H9 (cell line): ENCODE results near the gene FST. TPM values are rescaled to one million over a fixed set of nuclear protein-coding genes. Genes with fewer than 3 reads are reported as not detected.

Experiments
- DNase-seq: peaks from one replicate; pipeline ENCODE4 v3.0.0-alpha.2; 2017
- H2AFZ ChIP-seq: one replicate; pipeline ENCODE4 v1.6.1; 2013; ENCODE audit warnings: mild to moderate bottlenecking, low read length, control low read depth, moderate library complexity
- H2AK5ac ChIP-seq: 2 replicates; pipeline ENCODE4 v1.6.1; 2013; ENCODE audit warnings: low read length, control low read depth, mixed read lengths; ENCODE audit not compliant: insufficient read length
- H2BK120ac ChIP-seq: one replicate; pipeline ENCODE4 v1.6.1; 2013; ENCODE audit warnings: low read depth, mild to moderate bottlenecking, low read length, control low read depth, inconsistent platforms; ENCODE audit not compliant: poor library complexity, severe bottlenecking
- H2BK12ac ChIP-seq: 2 replicates; pipeline ENCODE4 v1.6.1; 2013; ENCODE audit warnings: low read length, control low read depth, mixed read lengths, low read depth; ENCODE audit not compliant: insufficient read length
- H2BK15ac ChIP-seq: 2 replicates; pipeline ENCODE4 v1.6.1; 2013; ENCODE audit warnings: low read depth, low read length, control low read depth
- H2BK20ac ChIP-seq: one replicate; pipeline ENCODE4 v1.6.1; 2013; ENCODE audit warnings: low read depth, mild to moderate bottlenecking, low read length, control low read depth, inconsistent platforms; ENCODE audit not compliant: poor library complexity, severe bottlenecking
- H2BK5ac ChIP-seq: 2 replicates; pipeline ENCODE4 v1.6.1; 2013; ENCODE audit warnings: low read length, control low read depth, mixed read lengths; ENCODE audit not compliant: insufficient read length
- H3K14ac ChIP-seq: 2 replicates; pipeline ENCODE4 v1.6.1; 2013; ENCODE audit warnings: low read length, control low read depth; ENCODE audit not compliant: insufficient read depth
- H3K18ac ChIP-seq: 2 replicates; pipeline ENCODE4 v1.6.1; 2013; ENCODE audit warnings: low read depth, mild to moderate bottlenecking, mixed read lengths, low read length, control low read depth; ENCODE audit not compliant: insufficient read length
- H3K23ac ChIP-seq: 2 replicates; pipeline ENCODE4 v1.6.1; 2013; ENCODE audit warnings: low read length, control low read depth, mixed read lengths, low read depth; ENCODE audit not compliant: insufficient read length
- H3K23me2 ChIP-seq: 2 replicates; pipeline ENCODE4 v1.6.1; 2013; ENCODE audit warnings: low read depth, mild to moderate bottlenecking, mixed read lengths, low read length, control low read depth; ENCODE audit not compliant: insufficient read length, poor library complexity, severe bottlenecking
- H3K27ac ChIP-seq: 2 replicates; pipeline ENCODE4 v1.5.1; 2013; ENCODE audit warnings: low read length, control low read depth, mixed read lengths, low read depth; ENCODE audit not compliant: insufficient read length
- H3K27me3 ChIP-seq: 2 replicates; pipeline ENCODE4 v1.6.1; 2013; ENCODE audit warnings: low read length, control low read depth, inconsistent platforms; ENCODE audit not compliant: insufficient read depth
- H3K4ac ChIP-seq: 2 replicates; pipeline ENCODE4 v1.6.1; 2013; ENCODE audit warnings: low read depth, mild to moderate bottlenecking, control low read depth, inconsistent platforms, low read length, moderate library complexity
- H3K4me1 ChIP-seq: 2 replicates; pipeline ENCODE4 v1.6.1; 2013; ENCODE audit warnings: low read length, control low read depth, inconsistent platforms; ENCODE audit not compliant: insufficient read depth
- H3K4me2 ChIP-seq: 2 replicates; pipeline ENCODE4 v1.6.1; 2013; ENCODE audit warnings: low read length, control low read depth, mixed read lengths; ENCODE audit not compliant: insufficient read length, insufficient read depth
- H3K56ac ChIP-seq: 2 replicates; pipeline ENCODE4 v1.6.1; 2013; ENCODE audit warnings: low read depth, mild to moderate bottlenecking, mixed read lengths, low read length, control low read depth; ENCODE audit not compliant: insufficient read length
- H3K79me1 ChIP-seq: 2 replicates; pipeline ENCODE4 v1.6.1; 2013; ENCODE audit warnings: low read depth, mild to moderate bottlenecking, moderate library complexity, low read length, control low read depth, inconsistent platforms; ENCODE audit not compliant: insufficient read depth, poor library complexity, severe bottlenecking
- H3K79me2 ChIP-seq: 2 replicates; pipeline ENCODE4 v1.6.1; 2013; ENCODE audit warnings: low read length, control low read depth, inconsistent platforms; ENCODE audit not compliant: insufficient read depth
- H3K9ac ChIP-seq: 2 replicates; pipeline ENCODE4 v1.6.1; 2013; ENCODE audit warnings: low read length, control low read depth, mixed read lengths; ENCODE audit not compliant: insufficient read length; ENCODE audit errors: extremely low read depth
- H3K9me3 ChIP-seq: one replicate; pipeline ENCODE4 v1.6.1; 2013; ENCODE audit warnings: low read depth, low read length, inconsistent platforms; ENCODE audit not compliant: control insufficient read depth
- H3T11ph ChIP-seq: one replicate; pipeline ENCODE4 v1.6.1; 2013; ENCODE audit warnings: mild to moderate bottlenecking, low read length, control low read depth, inconsistent platforms
- H4K20me1 ChIP-seq: one replicate; pipeline ENCODE4 v1.6.1; 2013; ENCODE audit not compliant: control insufficient read depth, insufficient read length, insufficient read depth
- H4K5ac ChIP-seq: 2 replicates; pipeline ENCODE4 v1.6.1; 2013; ENCODE audit warnings: low read depth, mild to moderate bottlenecking, mixed read lengths, low read length, control low read depth; ENCODE audit not compliant: insufficient read length
- H4K8ac ChIP-seq: replicated peaks from 2 replicates; pipeline ENCODE4 v1.6.1; 2013; ENCODE audit warnings: low read length, control low read depth, mixed read lengths, low read depth; ENCODE audit not compliant: insufficient read length
- H4K91ac ChIP-seq: 2 replicates; pipeline ENCODE4 v1.6.1; 2013; ENCODE audit warnings: low read depth, mild to moderate bottlenecking, moderate library complexity, mixed read lengths, low read length, control low read depth; ENCODE audit not compliant: insufficient read length
- H3K27ac Mint-ChIP-seq, 3 experiments: 2 replicates in 2 of 3; 3 replicates in 1 of 3; pipeline ENCODE4 v1.8.0; 2020 to 2021; ENCODE audit warnings: mixed read lengths in 3 of 3, mild to moderate bottlenecking in 1 of 3, moderate library complexity in 1 of 3
- H3K27me3 Mint-ChIP-seq: 2 replicates; pipeline ENCODE4 v1.8.0; 2021; ENCODE audit warnings: low read depth, mild to moderate bottlenecking, moderate library complexity, mixed read lengths
- H3K36me3 Mint-ChIP-seq, 3 experiments: 2 replicates in 2 of 3; 3 replicates in 1 of 3; pipeline ENCODE4 v1.8.0; 2020 to 2021; ENCODE audit warnings: low read depth in 3 of 3, mixed read lengths in 3 of 3; ENCODE audit not compliant: insufficient read depth in 1 of 3
- H3K4me1 Mint-ChIP-seq, 2 experiments: 2 replicates each; pipeline ENCODE4 v1.8.0; 2020; ENCODE audit warnings: mixed read lengths in 2 of 2
- H3K4me3 Mint-ChIP-seq, 2 experiments: 2 replicates in 1 of 2; 3 replicates in 1 of 2; pipeline ENCODE4 v1.8.0; 2020 to 2021; ENCODE audit warnings: mild to moderate bottlenecking in 2 of 2, mixed read lengths in 2 of 2, moderate library complexity in 1 of 2
- H3K9me3 Mint-ChIP-seq, 2 experiments: 2 replicates in 1 of 2; 3 replicates in 1 of 2; pipeline ENCODE4 v1.8.0; 2020; ENCODE audit warnings: mild to moderate bottlenecking in 2 of 2, mixed read lengths in 2 of 2, moderate library complexity in 1 of 2
- WGBS: extraction: QIAGEN DNeasy Blood & Tissue Kit; methylation state at CpG from one replicate; pipeline ENCODE4 v1.1.7; 2013; ENCODE audit warnings: missing lambda C conversion rate, low lambda C conversion rate, mixed read lengths; ENCODE audit not compliant: insufficient read length; ENCODE audit errors: extremely low coverage; 5-methylcytosine and 5-hydroxymethylcytosine counted together
- total RNA-seq: library from RNA; stranded (reverse); gene quantifications from 2 replicates; pipeline ENCODE4 v1.2.1, GENCODE V29; 2021
- TF ChIP-seq, protein P1 (sequence below): fragments of 200-600 bp; sonication (generic); conservative IDR thresholded peaks from 3 replicates; pipeline ENCODE4 v1.8.0; 2021; ENCODE audit warnings: antibody characterized with exemption, mild to moderate bottlenecking

FST gene
- total RNA-seq, 1 experiment from 2014 or later: 111 TPM

DNA sequence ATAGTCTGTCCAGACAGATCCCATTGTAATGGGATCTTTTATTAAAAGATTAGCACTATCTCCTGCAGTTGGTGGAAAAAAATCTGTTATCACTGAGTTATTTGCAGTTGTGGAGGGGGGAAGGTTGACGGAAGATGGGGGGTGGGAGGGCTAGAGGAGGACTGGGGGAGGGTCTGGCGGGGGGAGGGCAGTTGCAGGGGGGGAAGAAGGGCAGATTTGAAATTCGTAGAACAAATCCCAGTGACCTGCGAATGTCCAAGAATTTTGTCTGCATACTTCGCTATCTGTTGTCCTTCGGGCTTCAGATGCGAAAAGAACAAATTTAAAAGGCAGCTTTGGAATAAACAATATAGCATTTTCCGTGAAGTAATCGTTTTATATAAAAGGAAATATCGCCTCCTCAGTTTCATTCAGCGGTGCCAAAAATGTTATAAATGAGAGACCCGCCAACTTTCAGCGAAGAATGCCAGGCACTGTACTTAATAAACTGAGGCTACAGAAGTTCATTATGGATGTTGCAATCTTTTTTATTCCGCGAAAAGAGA, 1.3 kb upstream of the FST start:
- Histone ChIP-seq H3K9ac (no peak overlapping the region), H3T11ph (no peak overlapping the region), H3K4me1 (peaks cover 5% of the 10 kb centered on the region; the same call in 1 of the 2 replicates), H2AK5ac (no peak overlapping the region), H3K18ac (no peak overlapping the region), H3K56ac (no peak overlapping the region), H4K91ac (no peak overlapping the region), H4K20me1 (no peaks in the 10 kb centered on the region), H2AFZ (no peak overlapping the region), H4K5ac (no peak overlapping the region), H3K27ac (no peak overlapping the region), H3K23ac (no peak overlapping the region), H2BK20ac (no peak overlapping the region), H2BK5ac (no peak overlapping the region), H3K9me3 (no peaks in the 10 kb centered on the region), H4K8ac (no peak overlapping the region), H3K79me2 (0 out of 2 replicates have a peak, but pooled peaks cover 2% of the 10 kb centered on the region), H3K27me3 (no peaks in the 10 kb centered on the region), H3K4me2 (peak overlapping the region; percentile 98), H3K79me1 (no peaks in the 10 kb centered on the region), H2BK12ac (no peak overlapping the region), H3K14ac (no peak overlapping the region; the same call in 1 of the 2 replicates), H2BK120ac (no peak overlapping the region), H2BK15ac (no peak overlapping the region), H3K23me2 (peaks cover 31% of the 10 kb centered on the region), H3K4ac (no peak overlapping the region)
- peak overlapping the region; percentile 87 to 99 for H3K4me3 Mint-ChIP-seq
- no peak for DNase-seq
- peaks cover 16 to 24% of the 10 kb centered on the region in 2 experiments for H3K4me1 Mint-ChIP-seq
- peaks cover 9 to 24% (median 12%) of the 10 kb centered on the region in 3 experiments; a peak in 6 of 7 replicates for H3K36me3 Mint-ChIP-seq
- no CpG with 5 or more reads among the region's 15 CpGs for WGBS
- TF ChIP-seq, protein P1, sequence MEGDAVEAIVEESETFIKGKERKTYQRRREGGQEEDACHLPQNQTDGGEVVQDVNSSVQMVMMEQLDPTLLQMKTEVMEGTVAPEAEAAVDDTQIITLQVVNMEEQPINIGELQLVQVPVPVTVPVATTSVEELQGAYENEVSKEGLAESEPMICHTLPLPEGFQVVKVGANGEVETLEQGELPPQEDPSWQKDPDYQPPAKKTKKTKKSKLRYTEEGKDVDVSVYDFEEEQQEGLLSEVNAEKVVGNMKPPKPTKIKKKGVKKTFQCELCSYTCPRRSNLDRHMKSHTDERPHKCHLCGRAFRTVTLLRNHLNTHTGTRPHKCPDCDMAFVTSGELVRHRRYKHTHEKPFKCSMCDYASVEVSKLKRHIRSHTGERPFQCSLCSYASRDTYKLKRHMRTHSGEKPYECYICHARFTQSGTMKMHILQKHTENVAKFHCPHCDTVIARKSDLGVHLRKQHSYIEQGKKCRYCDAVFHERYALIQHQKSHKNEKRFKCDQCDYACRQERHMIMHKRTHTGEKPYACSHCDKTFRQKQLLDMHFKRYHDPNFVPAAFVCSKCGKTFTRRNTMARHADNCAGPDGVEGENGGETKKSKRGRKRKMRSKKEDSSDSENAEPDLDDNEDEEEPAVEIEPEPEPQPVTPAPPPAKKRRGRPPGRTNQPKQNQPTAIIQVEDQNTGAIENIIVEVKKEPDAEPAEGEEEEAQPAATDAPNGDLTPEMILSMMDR: no peak
- 0 out of 5 replicates have a peak, but pooled peaks cover 0 to 3% of the 10 kb centered on the region in 2 experiments for H3K9me3 Mint-ChIP-seq
- H3K27me3 Mint-ChIP-seq: peaks cover 5% of the 10 kb centered on the region; the same call in 1 of the 2 replicates
- H3K27ac Mint-ChIP-seq: peak overlapping the region; percentile 75 to 98 (median 91); a peak in 6 of 7 replicates
